ENCODE results near the gene ATP8B4. TPM values are rescaled to one million over a fixed set of nuclear protein-coding genes. Genes with fewer than 3 reads are reported as not detected.

Gene ATP8B4
- total and polyA plus RNA-seq, 2 of the 8 experiments (the other 6 are each of a cell fraction or from before 2014, with no cell fraction given) = 0.17 to 0.24 TPM

- Histone ChIP-seq H3K4ac (replicated peaks; ENCODE audit: insufficient read length, low read depth, low read length) (no peak overlapping the region), H4K5ac (ENCODE audit: insufficient read length, low read depth, low read length) (no peak overlapping the region), H3K36me3 (ENCODE audit: control insufficient read depth in 2 of 4, insufficient read depth in 4 of 4, low read length in 3 of 4) (no peaks in the 10 kb centered on the region), H3K27me3 (replicated peaks in 1 of 4; ENCODE audit: control insufficient read depth in 3 of 4, extremely low read depth in 1 of 4, insufficient read depth in 3 of 4, low read length in 3 of 4) (no peaks in the 10 kb centered on the region), H3K27ac (ENCODE audit: low read depth, low read length) (no peak overlapping the region), H4K91ac (replicated peaks; ENCODE audit: insufficient read length, low read length) (no peak overlapping the region), H3K23ac (ENCODE audit: insufficient read length) (no peak overlapping the region), H3K23me2 (ENCODE audit: low read depth, low read length) (no peaks in the 10 kb centered on the region), H2AFZ (ENCODE audit: low read length) (0 out of 2 replicates have a peak overlapping the region, but pooled peaks have one; percentile 36), H3K4me2 (ENCODE audit: insufficient read depth in 1 of 2, low read depth in 2 of 2, low read length in 2 of 2) (no peak overlapping the region), H3K18ac (ENCODE audit: extremely low read depth, low read length) (no peak overlapping the region), H3K9me3 (ENCODE audit: insufficient read depth in 2 of 2, low read depth in 1 of 2, low read length in 1 of 2) (no peaks in the 10 kb centered on the region), H2AK5ac (ENCODE audit: low read depth, low read length) (no peak overlapping the region), H2BK120ac (replicated peaks; ENCODE audit: low read depth, low read length) (no peak overlapping the region), H3K79me1 (ENCODE audit: low read depth, low read length) (no peaks in the 10 kb centered on the region), H3K14ac (ENCODE audit: insufficient read length) (no peak overlapping the region), H4K8ac (ENCODE audit: extremely low read depth, insufficient read depth, low read length) (no peak overlapping the region), H3K79me2 (ENCODE audit: control insufficient read depth in 1 of 2, insufficient read depth in 2 of 2, low read length in 2 of 2) (no peaks in the 10 kb centered on the region), H2BK20ac (ENCODE audit: low read length) (no peak overlapping the region), H2BK12ac (ENCODE audit: low read depth, low read length) (no peak overlapping the region), H3K56ac (replicated peaks; ENCODE audit: insufficient read length, low read depth, low read length) (no peak overlapping the region), H3K4me3 (ENCODE audit: extremely low read depth in 1 of 4, insufficient read depth in 2 of 4, low read depth in 3 of 4, low read length in 4 of 4) (no peak overlapping the region), H2BK15ac (ENCODE audit: low read length) (no peak overlapping the region), H4K20me1 (replicated peaks in 1 of 2; ENCODE audit: control insufficient read depth in 1 of 2, insufficient read depth in 2 of 2, low read length in 2 of 2) (no peaks in the 10 kb centered on the region), H3K4me1 (replicated peaks in 1 of 4; ENCODE audit: control insufficient read depth in 3 of 4, insufficient read depth in 4 of 4, low read length in 3 of 4) (no peaks in the 10 kb centered on the region), H2BK5ac (ENCODE audit: low read depth, low read length) (no peak overlapping the region), H3K9ac (replicated peaks in 1 of 4; ENCODE audit: extremely low read depth in 1 of 4, low read depth in 3 of 4, low read length in 3 of 4) (no peak overlapping the region)
- DNase-seq (ENCODE audit: low read depth in 1 of 2, low spot score in 2 of 2) (peak in 1 of 2 experiments; percentile 7), FAIRE-seq (peak; percentile 63)
- POLR2A ChIA-PET (ENCODE audit: partially characterized antibody) = interaction anchor here (0.7 to 1.0 kb wide), 2 partner anchors 183 to 1267 kb away, joined by 3 read pairs; partner anchors contain the start of gene EID1
- CTCF ChIA-PET (ENCODE audit: partially characterized antibody) = interaction anchor here (0.6 to 2.2 kb wide), 28 partner anchors 9 to 961 kb away, joined by 3 to 12 read pairs (median 4); no protein-coding TSS in a partner anchor
- 18% methylated on average over 2 of the region's 2 CpGs; no CpG with 5 or more reads in 1 of the 2 experiments for whole genome bisulfite sequencing, 2 experiments (ENCODE audit: extremely low coverage in 1 of 2, insufficient coverage in 1 of 2, insufficient read length in 1 of 2, insufficient replicate concordance in 2 of 2, low coverage in 1 of 2, low lambda C conversion rate in 2 of 2, missing lambda C conversion rate in 1 of 2)
- TF ChIP-seq ASH2L (IDR thresholded peaks at IDR 0.05; ENCODE audit: low read length) = no peak
- TF ChIP-seq FOSL1 (IDR thresholded peaks at IDR 0.05; ENCODE audit: insufficient read depth, low read depth, low read length) = no peak
- TF ChIP-seq JUN (IDR thresholded peaks at IDR 0.05; ENCODE audit: low read depth, low read length) = peak; percentile 71; the same call in 1 of the 2 replicates
- no peak for TF ChIP-seq SP2 (IDR thresholded peaks at IDR 0.05; ENCODE audit: low read length)
- TF ChIP-seq MAFK (IDR thresholded peaks at IDR 0.05; ENCODE audit: low read depth, low read length) = no peak
- no peak for TF ChIP-seq TBP (IDR thresholded peaks at IDR 0.05; ENCODE audit: low read depth, low read length)
- no peak for TF ChIP-seq USF2 (IDR thresholded peaks at IDR 0.05; ENCODE audit: low read length)
- peak; percentile 79 to 82 for TF ChIP-seq RAD21 (IDR thresholded peaks at IDR 0.05 in 1 of 2, conservative IDR thresholded peaks at IDR 0.05 in 1 of 2; ENCODE audit: low read depth in 2 of 2, low read length in 2 of 2)
- no peak for TF ChIP-seq CBX8 (IDR thresholded peaks at IDR 0.05; ENCODE audit: borderline replicate concordance, low read depth, low read length)
- no peak for TF ChIP-seq RXRA (IDR thresholded peaks at IDR 0.05; ENCODE audit: insufficient read depth, low read depth, low read length)
- TF ChIP-seq TCF12 (IDR thresholded peaks at IDR 0.05; ENCODE audit: low read depth, low read length) = no peak
- no peak for TF ChIP-seq SIRT6 (IDR thresholded peaks at IDR 0.05; ENCODE audit: low read length)
- TF ChIP-seq E2F6 (IDR thresholded peaks at IDR 0.05) = no peak
These were observed 26.4 kb upstream of the ATP8B4 start for GRCh38 chr15:50145451-50145872.
